ENCODE measurements around the gene PLD3.
"Not testable (repeated sequence)": the region's sequence is repeated elsewhere in the genome, so short reads cannot be mapped to it uniquely, and the experiment has no call there.

Gene PLD3

DNA sequence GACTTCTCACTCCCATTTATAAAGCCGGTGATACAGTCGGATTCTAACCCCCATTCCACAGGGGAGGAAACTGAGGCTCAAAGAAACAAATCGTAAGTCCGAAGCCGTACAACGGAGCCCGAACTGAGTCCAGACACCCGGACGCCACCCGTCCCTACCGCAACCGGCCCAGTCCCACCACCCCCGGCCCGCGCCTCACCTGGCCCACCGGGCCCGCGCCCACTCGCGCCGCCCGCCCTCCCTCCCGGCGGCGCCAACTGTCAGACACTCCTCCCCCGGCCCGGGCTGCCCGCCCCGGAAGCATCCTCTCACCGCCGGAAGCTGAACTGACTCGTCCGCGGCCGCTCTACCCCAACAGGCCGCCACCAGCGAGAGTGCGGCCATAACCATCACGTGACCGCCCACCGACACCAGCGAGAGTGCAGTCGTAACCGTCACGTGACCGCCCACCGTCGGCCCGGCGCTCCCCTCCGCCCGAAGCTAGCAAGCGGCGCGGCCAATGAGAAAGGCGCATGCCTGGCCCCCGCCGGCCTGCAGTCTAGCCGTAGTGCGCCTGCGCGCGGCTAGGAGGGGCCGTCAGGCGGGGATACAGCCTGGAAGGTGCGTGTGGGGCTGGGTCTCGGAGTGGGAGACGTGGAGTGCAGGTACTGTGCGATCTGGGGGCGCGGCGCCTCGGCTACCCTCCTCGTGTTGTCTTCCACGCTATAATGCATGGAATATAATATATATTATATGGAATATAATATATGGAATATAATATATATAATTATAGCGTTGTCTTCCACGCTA is at the start of gene PLD3, which contains the start of gene C19orf47:
TSS of gene PLD3 (plus strand) at position 571 of the 789 bp plus-strand sequence. CDS start 17,789 bp downstream, outside the sequence.
TSS of gene C19orf47 (minus strand) at position 273 of the 789 bp plus-strand sequence. CDS start 6,540 bp downstream, outside the sequence.
- DNase-seq = peak; percentile 100

DNA sequence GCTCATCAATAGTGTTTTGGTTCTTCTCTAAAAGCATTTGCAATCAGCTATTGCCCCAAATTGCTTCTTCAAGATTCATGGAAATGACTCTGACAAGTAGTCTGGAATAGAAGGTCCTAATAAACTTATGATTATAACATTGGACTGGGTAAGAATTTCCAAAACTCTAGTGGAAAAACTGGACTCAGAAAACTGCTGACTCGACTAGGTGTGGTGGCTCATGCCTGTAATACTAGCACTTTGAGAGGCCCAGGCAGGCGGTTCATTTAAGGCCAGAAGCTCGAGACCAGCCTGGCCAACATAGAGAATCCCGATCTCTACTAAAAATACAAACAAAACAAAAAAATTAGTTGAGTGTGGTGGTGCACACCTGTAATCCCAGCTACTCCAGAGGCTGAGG is 47.8 kb upstream of the PLD3 start:
- no peak for DNase-seq

DNA sequence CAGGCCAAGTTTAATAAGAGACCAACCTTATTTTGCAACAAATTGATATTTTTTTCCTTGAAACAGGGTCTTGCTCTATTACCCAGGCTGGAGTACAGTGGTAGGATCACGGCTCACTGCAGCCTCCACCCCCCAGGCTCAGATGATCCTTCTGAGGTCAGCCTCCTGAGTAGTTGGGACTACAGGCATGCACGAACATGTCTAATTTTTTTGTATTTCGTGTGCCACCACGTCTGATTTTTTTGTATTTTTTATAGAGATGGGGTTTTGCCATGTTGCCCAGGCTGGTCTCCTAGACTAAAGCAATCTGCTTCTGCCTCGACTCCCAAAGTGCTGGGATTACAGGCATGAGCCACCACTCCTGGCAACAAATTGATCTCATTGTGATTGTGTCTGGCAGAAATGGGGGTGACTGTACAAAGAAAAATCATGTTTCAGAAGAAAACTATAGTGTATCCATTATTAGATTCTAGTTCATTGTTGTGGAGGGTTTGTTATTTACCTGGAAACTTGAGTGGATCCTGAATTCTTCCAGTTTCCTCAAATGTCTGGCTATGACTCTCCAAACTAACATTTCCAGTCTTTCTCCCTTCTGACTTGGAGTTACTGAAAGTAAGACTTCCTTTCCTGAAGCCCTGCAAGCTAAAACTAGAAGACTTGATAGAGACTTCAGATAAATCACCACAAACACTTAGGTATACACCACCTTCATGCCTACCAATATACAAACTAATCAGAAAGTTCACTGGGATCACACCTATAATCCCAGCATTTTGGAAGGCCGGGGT is 46.1 kb upstream of the PLD3 start:
- no peak for DNase-seq

DNA sequence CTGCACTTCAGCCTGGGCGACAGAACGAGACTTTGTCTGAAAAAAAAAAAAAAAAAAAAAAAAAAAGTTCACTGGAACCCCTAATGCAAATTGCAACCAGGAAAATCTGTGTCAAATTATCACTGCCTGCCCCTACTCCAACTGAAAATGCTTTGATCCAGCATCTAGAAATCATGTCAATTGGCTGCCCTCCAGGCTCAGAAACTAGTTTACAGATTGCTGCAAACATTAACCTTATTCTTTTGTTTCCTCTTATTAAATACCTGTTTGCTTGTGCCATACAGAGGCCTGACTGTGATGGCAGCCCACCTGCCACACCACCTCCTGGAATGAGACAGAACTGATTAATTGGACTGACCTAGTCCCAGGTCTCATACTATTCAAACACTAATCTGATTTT is 44.7 kb upstream of the PLD3 start:
- DNase-seq = no peak

DNA sequence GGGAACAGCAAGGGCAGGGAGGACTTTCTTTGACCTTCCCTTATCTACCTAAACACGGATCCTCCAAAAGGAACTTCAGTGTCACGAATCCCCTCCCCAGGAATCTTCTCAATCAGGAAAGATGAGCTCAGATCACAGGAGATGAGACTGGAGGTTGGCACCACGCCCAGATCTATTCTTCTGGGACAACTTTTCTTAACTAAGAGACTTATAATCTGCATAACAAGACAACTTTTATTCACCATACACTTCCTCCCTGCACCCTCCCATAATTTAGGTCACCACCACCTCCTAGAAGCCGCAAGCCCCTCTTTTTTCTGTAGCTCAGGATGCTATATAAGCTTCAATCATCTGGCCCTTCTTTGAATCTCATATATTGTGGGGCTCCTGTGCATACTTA is 44.2 kb upstream of the PLD3 start:
- peak; percentile 68 for DNase-seq

- peak; percentile 91 for DNase-seq
These were observed 43.1 kb upstream of the PLD3 start for GRCh38 chr19:40305403-40305802.

DNA sequence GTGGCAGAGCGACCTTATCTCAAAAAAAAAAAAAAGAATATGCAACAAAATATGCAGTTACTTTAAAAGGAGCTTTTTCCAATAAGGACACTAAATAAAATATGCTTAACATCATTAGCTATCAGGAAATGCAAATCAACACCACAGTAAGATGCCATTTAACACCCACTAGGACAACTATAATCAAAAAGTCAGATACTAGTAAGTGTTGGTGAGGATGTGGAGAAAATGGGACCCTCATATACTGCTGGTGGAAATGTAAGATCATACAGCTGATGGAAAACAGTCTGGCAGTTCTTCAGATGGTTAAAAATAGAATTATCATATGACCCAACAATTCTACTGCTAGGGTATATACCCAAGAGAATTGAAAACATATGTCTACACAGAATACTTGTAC is 38.8 kb upstream of the PLD3 start:
- no peak for DNase-seq

GRCh38 chr19:40312533-40312932 is 36.0 kb upstream of the PLD3 start:
- DNase-seq = no peak

DNA sequence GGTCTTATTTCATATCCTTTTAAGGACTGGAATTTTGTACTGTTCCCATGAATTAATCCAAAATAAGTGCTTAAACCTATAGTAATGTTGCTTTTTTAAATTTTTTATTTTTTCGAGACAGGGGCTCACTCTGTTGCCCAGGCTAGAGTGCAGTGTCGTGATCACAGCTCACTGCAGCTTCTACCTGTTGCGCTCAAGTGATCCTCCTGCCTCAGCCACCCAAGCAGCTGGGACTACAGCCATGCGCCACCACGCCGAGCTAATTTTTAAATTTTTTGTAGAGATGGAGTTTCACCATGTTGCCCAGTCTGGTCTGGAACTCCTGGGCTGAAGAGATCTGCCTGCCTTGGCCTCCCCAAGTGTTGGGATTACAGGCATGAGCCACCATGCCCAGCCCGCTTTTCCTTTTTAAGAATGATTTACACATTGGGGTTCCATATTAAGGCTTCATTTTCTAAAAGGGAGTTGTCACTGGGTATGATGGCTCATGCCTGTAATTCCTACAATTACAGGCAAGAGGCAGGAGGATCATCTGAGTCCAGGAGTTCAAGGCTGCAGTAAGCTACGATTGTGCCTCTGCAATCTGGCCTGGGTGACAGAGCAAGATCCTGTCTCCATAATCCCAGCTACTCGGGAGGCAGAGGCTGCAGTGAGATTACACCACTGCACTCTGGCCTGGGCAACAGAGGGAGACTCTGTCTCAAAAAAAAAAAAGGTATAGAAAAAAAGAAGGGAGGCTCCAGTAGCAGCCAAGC is 35.1 kb upstream of the PLD3 start:
- DNase-seq = no peak

DNA sequence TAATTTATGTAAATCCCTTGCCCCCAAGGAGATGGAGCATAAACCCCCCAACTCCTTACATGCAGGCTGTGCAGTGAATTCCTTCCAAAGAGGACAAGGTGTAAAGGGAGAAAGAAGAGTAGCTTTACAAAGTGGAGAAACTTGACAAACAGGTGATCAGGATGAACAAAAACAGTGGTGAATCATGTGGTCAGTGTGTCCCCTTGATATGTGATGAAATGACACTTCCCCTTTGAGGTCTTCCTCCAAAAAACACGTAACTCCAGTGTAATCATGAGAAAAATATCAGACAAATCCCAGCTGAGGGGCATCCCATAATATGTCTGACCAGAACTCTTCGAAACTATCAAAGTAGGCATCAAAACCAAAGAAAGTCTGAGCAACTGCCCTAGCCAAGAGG is 33.8 kb upstream of the PLD3 start:
- DNase-seq = no peak

DNA sequence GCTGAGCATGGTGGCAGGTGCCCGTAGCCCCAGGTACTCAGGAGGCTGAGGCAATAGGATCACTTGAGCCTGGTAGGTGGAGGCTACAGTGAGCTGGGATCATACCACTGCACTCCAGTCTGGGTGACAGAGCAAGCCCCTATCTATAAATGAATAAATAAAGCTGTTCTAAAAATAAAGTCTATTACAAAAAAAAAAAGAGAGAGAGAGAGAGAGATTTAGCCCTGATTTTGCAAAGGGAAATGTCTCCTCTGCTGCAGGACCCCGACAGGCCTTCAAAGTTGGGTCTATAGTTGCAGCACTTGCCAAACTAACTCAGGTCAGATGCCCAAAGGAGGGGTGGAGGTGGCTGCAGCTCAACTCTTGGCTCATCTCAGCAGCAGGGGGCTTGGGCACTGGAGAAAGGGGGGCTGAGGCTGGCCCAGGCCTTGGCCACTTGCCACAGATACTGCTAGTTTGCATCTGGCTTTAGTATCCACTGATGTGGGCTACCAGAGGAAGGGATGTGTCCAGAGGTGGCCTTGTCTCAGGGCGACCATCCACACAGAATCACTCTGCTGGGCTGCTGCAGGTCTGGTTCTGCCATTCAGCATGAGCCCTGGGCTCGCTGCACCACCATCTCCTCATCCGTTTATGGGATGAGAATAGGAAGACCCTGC is 32.6 kb upstream of the PLD3 start:
- DNase-seq = no peak

GRCh38 chr19:40317338-40317737 is 31.2 kb upstream of the PLD3 start:
- DNase-seq = no peak

DNA sequence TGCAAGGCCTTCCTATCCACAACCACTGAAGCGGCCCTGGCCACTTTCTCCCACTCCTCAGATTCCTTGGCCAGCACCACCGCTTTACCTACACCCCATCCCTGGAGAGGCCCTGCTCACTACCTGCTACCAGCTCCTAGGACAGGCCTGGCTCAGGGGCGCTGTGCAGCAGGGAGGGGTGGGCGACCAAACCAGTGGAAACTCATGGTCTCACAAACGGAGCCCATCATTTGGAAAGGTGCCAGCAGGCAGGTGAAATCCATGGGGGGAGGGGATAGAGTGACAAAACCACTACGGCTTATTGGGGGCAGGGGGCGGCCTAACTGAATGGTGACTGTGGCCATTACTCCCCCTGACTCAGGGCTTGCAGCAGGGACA is 27.9 kb upstream of the PLD3 start:
- no peak for DNase-seq

DNA sequence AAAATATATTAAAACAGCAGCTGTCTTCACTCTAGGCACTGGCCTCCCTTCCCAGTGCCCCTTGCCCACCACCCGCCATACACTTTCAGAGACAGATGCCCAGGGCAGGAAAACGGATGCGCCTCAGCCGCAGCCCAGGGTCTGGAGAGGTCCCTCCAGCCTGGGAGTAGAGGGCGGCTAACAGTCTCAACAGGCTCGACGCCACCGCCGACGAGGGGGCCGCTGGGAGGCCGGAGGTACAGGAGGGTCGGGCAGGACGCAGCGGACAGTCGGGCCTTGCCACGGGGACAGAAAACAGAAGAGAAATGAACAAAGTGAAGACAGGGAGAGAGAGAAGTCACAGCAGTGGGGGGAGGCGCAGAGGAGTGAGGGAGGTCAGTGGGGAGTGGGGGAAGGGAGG is 27.4 kb upstream of the PLD3 start:
- no peak for DNase-seq

DNA sequence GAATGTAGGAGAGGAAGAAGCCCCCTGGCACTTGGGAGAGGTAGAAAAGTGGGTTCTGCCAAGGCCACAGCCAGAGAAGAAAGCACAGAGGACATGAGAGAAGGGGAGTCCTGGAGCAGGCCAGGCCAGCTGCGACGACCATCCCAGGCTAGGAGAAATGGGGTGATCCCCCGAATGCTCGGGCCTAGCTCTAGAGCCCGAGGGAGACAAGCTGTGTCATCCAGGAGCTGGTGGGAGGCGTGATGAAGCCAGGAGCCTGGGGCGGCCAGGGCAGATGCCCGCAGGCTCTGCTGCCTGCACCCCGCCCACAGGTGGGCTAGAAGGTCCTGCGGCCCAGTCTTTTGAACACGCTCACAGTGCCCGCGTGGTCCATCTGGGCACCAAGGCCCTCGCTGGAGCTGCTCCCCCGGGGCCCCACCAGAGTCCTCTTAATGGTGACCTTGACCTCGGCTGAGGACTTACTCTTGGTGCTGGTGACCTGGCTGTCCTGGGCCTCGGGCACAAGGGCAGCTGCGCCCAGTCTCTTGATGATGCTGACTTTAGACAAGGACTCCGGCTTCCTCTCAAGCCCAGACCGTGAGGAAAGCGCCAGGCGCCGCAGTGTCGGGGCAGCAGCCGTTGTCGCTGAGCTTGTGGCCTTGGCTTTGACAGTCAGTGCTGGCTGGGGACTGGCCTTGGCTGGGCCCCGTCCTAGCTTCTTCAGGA is 26.8 kb upstream of the PLD3 start:
- DNase-seq = no peak

GRCh38 chr19:40322271-40322610 is 26.3 kb upstream of the PLD3 start:
- DNase-seq = no peak

DNA sequence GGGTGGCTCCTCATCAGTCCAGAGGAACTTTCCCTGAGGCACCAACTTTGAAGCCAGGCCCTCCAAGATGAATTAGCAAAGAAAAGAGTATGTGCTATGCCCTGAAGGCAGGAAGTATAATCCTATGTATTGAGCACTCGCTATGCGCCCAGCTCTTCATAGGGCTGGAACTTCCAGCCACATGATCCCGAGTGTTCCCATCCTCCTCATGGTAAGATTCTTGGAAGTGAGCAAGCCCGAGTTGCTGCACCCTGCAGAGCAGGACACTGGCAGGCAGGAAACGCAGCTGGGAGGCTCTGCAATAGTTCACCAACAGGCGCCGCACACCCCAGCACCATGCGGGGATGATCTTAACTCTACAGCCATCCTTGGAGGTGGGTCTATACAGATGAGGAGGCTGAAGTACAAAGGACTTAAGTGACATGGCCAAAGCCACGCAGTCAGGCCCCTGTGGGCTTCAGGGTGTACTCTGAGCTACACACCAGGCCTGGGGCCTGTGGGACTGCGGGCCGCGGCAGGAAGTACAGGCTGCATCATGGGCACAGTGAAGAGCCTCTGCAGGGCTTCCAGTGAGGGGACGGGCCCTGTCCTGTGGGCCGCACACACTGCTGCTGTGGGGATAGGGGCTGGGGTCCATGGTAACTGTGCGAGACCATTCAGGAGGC is 25.4 kb upstream of the PLD3 start:
- no peak for DNase-seq

DNA sequence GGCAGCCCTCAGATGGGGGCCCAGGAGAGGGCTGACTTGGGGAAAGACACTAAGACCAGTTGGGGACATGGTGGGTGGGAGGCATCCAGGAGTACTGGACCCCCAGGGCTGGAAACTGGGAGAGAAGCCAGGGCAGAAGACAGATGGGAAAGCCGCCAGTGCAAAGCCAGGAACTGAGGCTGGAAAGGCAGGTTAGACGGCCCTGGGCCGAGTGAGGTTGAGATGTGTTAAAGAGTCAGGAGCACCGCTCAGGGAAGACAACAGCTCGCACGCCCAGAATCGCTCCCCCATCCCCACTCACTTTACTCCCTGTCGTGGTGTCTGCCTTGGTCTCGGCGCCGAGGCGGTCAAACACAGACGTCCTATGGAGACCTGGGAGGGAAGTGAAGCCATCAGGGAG is 24.8 kb upstream of the PLD3 start:
- DNase-seq = no peak

DNA sequence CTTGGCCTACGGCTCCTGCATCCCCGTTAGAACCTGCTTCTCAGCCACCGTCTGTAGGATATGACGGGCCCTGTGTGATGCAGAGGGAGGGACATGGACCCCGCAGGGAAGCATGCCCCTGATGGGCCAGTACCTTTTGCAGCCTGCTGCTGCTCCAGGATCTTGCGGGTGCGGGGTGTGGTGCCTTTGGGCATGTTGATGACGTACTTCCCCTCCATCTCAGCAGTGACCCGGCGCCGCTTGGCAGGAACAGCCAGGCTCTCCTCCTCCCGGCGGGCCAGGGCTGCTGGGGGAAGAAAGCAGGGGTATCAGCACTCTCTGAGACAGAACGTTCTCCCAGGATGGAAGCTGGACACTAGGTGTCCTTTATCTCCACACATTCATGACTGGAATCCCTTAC is 22.3 kb upstream of the PLD3 start:
- no peak for DNase-seq

- DNase-seq = no peak
These were observed 17.4 kb upstream of the PLD3 start for GRCh38 chr19:40331052-40331451.

- no peak for DNase-seq
These were observed 15.8 kb upstream of the PLD3 start for GRCh38 chr19:40332669-40333068.

- not testable (repeated sequence) for DNase-seq
These were observed 15.4 kb upstream of the PLD3 start for GRCh38 chr19:40333083-40333482.

Measured in NCI-H82 (cell line).